Stimulated activated naive CD8-positive, alpha-beta T cell treated with anti-CD3 and anti-CD28 coated beads, Interleukin-15, Interleukin-2, amounts not matched to agents 100 ng/mL and 50 ng/mL, for 24 hours (primary cell): ENCODE measurements around the gene BTG2.
"Not testable (repeated sequence)": the region's sequence is repeated elsewhere in the genome, so short reads cannot be mapped to it uniquely, and the experiment has no call there.

Source experiments
- H3K27ac Mint-ChIP-seq: one replicate; pipeline ENCODE4 v1.8.0; 2021; ENCODE audit warnings: mild to moderate bottlenecking, mixed read lengths
- H3K27me3 Mint-ChIP-seq: one replicate; pipeline ENCODE4 v1.8.0; 2021; ENCODE audit warnings: mixed read lengths
- H3K36me3 Mint-ChIP-seq: one replicate; pipeline ENCODE4 v1.8.0; 2021; ENCODE audit warnings: low read depth, mixed read lengths
- H3K4me1 Mint-ChIP-seq: one replicate; pipeline ENCODE4 v1.8.0; 2021; ENCODE audit warnings: low read depth, mixed read lengths
- H3K4me3 Mint-ChIP-seq: one replicate; pipeline ENCODE4 v1.8.0; 2021; ENCODE audit warnings: mild to moderate bottlenecking, mixed read lengths
- H3K9me3 Mint-ChIP-seq: one replicate; pipeline ENCODE4 v1.8.0; 2021; ENCODE audit warnings: mixed read lengths

BTG2 gene

DNA sequence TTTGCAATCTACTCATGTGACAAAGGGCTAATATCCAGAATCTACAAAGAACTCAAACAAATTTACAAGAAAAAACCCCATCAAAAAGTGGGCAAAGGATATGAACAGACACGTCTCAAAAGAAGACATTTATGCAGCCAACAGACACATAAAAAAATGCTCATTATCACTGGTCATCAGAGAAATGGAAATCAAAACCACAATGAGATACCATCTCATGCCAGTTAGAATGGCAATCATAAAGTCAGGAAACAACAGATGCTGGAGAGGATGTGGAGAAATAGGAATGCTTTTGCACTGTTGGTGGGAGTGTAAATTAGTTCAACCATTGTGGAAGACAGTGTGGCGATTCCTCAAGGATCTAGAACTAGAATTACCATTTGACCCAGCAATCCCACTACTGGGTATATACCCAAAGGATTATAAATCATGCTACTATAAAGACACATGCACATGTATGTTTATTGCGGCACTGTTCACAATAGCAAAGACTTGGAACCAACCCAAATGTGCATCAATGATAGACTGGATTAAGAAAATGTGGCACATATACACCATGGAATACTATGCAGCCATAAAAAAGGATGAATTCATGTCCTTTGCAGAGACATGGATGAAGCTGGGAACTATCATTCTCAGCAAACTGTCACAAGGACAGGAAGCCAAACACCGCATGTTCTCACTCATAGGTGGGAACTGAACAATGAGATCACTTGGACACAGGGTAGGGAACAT lies 8.9 kb downstream of the BTG2 start:
- Mint-ChIP-seq H3K4me1 (peaks cover 34% of the 10 kb centered on the region), H3K27ac (peak overlapping the region; percentile 66), H3K36me3 (peaks cover 38% of the 10 kb centered on the region)
- H3K4me3 Mint-ChIP-seq, H3K27me3 Mint-ChIP-seq, H3K9me3 Mint-ChIP-seq: not testable (repeated sequence)

DNA sequence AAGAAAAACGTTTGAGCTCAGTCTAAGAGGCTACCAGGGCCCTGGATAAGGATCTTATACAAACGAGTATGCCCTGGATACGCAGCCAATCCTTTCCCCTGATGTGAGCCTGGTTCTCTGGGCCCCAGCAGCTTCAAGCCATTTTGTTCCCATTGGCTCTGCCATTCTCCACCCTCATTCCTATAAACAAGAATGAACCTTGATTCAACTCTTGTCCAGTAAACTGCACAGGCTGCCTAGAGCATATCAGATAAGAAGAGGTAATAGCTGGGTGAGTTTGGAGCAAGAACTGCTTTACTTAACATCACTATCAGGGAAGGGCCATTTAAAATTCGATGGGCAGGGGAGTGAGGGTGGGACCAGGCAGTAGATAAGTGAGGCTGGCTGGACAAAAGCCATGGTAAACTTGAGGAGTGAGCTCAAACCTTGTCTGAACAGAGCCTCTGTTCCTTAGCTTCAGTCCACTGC lies 11.3 kb downstream of the BTG2 start:
- Mint-ChIP-seq H3K27ac (no peak overlapping the region), H3K36me3 (peaks cover 13% of the 10 kb centered on the region), H3K4me3 (no peak overlapping the region), H3K9me3 (no peaks in the 10 kb centered on the region), H3K27me3 (no peaks in the 10 kb centered on the region), H3K4me1 (peaks cover 37% of the 10 kb centered on the region)

- Mint-ChIP-seq H3K27ac (no peak overlapping the region), H3K4me3 (no peak overlapping the region), H3K27me3 (no peaks in the 10 kb centered on the region), H3K9me3 (no peaks in the 10 kb centered on the region), H3K36me3 (peaks cover 11% of the 10 kb centered on the region), H3K4me1 (peaks cover 47% of the 10 kb centered on the region)
Measured at GRCh38 chr1:203317429-203318228, 12.3 kb downstream of the BTG2 start.

DNA sequence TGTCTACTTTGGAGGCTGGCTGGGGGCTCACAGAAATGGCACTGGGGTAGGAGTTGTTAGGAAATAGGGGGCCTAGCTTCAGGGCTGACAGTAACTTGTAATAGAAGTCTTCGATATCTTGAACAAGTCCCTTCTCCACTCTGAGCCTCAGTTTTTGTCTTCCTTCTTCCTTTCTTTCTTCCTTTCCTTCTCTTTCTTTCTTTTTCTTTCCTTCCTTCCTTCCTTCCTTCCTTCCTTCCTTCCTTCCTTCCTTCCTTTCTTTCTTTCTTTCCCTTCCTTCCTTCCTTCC lies 12.9 kb downstream of the BTG2 start:
- Mint-ChIP-seq H3K36me3 (peaks cover 10% of the 10 kb centered on the region), H3K4me3 (no peak overlapping the region), H3K27ac (no peak overlapping the region), H3K9me3 (no peaks in the 10 kb centered on the region), H3K27me3 (no peaks in the 10 kb centered on the region), H3K4me1 (peaks cover 52% of the 10 kb centered on the region)

DNA sequence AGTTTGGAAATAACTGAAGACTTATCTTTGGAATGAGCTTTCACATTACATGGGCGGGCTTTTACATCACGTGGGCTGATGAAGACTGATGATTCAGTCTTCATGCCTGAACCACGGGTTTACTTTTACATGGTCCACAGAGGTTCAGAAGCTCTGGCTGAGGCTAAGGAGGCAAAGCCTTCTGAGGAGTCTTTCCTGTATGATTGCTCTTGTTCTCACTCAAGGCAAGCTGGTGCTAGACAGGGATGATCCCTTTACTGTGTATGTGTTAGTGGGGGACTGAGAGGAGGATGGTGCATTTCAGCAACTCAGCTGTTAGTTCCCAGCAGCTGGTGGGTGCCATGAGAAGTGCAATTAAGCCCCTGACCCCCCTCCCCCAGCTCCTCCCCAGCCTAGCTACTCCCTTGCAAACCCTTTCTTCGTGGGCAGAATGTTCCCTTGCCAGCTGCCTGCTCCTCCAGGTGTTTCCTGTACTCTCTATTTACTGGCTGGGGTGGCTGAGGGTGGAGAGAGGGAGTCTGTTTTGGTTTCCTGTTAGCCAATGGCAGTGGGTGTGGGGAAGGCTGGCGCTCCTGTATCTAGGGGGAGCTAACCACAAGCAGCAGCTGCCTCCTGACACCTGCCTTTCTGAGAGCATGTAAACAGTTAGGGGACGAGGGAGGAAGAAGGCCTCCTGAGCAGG lies 15.4 kb downstream of the BTG2 start:
- peak overlapping the region; percentile 81 for H3K27ac Mint-ChIP-seq
- peak overlapping the region; percentile 35 for H3K4me3 Mint-ChIP-seq
- H3K36me3 Mint-ChIP-seq: no peaks in the 10 kb centered on the region
- no peaks in the 10 kb centered on the region for H3K9me3 Mint-ChIP-seq
- H3K27me3 Mint-ChIP-seq: no peaks in the 10 kb centered on the region
- H3K4me1 Mint-ChIP-seq: peaks cover 78% of the 10 kb centered on the region

GRCh38 chr1:203321273-203322052 lies 16.1 kb downstream of the BTG2 start:
- Mint-ChIP-seq H3K27me3 (no peaks in the 10 kb centered on the region), H3K4me3 (peak overlapping the region; percentile 35), H3K9me3 (no peaks in the 10 kb centered on the region)

DNA sequence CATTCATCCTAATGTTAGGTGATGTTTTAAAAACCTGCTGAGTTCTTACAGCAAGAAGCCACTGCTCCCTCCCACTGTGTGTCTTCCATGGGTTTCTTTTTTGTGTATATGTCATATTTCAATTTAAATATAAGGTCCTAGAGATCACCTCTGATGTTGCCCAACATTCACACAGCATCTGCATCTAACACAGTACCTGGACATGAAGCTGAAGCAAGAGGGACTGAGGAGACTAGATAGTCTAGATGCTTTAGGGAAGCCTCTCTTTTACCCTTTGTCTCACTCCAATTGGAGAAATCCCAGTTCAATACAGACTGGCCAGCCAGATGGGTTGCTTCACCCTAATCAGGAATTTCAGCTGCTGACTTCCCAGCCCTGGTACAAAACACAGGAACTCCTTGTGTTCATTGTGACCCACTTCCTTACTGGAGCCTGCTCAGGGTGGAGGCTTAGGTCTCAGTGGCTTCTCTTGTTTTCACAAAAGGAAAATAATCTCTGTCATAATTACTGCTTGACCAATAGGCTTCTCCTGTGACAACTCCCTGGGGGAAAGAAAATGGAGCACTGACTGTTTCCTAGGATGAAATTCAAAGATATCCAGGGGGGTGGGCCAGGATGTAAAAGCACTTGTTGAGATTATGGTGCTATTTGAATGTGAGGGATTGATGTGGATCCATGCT lies 17.3 kb downstream of the BTG2 start:
- peaks cover 91% of the 10 kb centered on the region for H3K4me1 Mint-ChIP-seq
- no peaks in the 10 kb centered on the region for H3K27me3 Mint-ChIP-seq
- H3K36me3 Mint-ChIP-seq: no peaks in the 10 kb centered on the region
- H3K9me3 Mint-ChIP-seq: no peaks in the 10 kb centered on the region
- H3K4me3 Mint-ChIP-seq: no peak overlapping the region
- peak overlapping the region; percentile 41 for H3K27ac Mint-ChIP-seq

More at GRCh38 chr1:203321273-203322052, 16.1 kb downstream of the BTG2 start:
- Mint-ChIP-seq H3K27ac (peak overlapping the region; percentile 81), H3K4me1 (peaks cover 85% of the 10 kb centered on the region), H3K36me3 (no peaks in the 10 kb centered on the region)

- Mint-ChIP-seq H3K36me3 (no peaks in the 10 kb centered on the region), H3K9me3 (no peaks in the 10 kb centered on the region), H3K27me3 (no peaks in the 10 kb centered on the region), H3K27ac (peak overlapping the region; percentile 70), H3K4me1 (peaks cover 96% of the 10 kb centered on the region), H3K4me3 (peak overlapping the region; percentile 62)
Measured at GRCh38 chr1:203323587-203323986, 18.3 kb downstream of the BTG2 start.

DNA sequence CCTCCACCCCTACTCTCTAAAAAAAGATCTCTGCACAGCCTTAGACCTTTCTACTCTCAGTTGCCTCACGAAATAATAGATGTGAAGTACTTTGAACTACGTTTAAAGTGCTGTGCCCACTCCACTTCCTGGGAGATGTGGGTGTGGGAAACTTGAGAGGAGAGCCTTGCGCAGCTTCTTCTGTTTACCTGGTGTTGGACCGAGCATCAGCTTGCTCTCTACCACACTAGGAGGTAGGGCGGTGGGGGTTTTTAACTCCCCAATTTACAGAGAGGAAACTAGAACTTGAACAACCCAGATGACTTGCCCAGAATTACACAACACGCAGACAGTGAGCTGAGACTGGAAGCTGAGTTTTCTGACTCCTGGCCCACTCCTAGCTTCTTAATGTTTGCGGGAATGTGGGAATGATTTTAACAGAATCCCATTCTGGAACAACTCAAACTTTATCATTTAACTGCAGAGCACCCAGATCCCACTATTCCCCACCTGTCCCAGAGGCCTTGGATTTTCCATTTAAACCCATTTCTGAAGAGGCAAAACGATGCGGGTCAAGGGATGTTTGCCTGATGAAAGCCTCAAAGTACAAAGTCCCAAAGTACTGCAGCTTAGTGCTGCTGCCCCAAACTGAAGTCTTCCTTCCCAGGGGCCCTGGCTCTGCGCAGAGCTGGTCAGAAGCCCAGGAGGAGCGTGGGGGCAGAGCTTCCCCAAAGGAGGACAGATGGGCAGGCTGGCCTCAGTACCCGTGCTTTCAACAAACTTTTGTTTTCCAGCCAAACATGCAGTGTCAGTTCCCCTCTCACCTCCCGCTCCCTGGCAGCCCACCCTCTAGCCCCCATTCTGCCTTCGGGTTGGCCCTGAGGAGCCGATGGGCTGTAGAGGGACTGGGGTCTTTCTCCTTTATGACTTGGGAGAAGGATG lies 19.0 kb downstream of the BTG2 start:
- Mint-ChIP-seq H3K4me3 (peak overlapping the region; percentile 62), H3K27ac (peak overlapping the region; percentile 71), H3K27me3 (no peaks in the 10 kb centered on the region), H3K4me1 (peaks cover 93% of the 10 kb centered on the region), H3K9me3 (no peaks in the 10 kb centered on the region), H3K36me3 (no peaks in the 10 kb centered on the region)

- no peaks in the 10 kb centered on the region for H3K27me3 Mint-ChIP-seq
- peak overlapping the region; percentile 47 for H3K4me3 Mint-ChIP-seq
- H3K27ac Mint-ChIP-seq: peak overlapping the region; percentile 71
- H3K4me1 Mint-ChIP-seq: peaks cover 87% of the 10 kb centered on the region
- H3K9me3 Mint-ChIP-seq: no peaks in the 10 kb centered on the region
- no peaks in the 10 kb centered on the region for H3K36me3 Mint-ChIP-seq
Measured at GRCh38 chr1:203325026-203325417, 19.7 kb downstream of the BTG2 start.

DNA sequence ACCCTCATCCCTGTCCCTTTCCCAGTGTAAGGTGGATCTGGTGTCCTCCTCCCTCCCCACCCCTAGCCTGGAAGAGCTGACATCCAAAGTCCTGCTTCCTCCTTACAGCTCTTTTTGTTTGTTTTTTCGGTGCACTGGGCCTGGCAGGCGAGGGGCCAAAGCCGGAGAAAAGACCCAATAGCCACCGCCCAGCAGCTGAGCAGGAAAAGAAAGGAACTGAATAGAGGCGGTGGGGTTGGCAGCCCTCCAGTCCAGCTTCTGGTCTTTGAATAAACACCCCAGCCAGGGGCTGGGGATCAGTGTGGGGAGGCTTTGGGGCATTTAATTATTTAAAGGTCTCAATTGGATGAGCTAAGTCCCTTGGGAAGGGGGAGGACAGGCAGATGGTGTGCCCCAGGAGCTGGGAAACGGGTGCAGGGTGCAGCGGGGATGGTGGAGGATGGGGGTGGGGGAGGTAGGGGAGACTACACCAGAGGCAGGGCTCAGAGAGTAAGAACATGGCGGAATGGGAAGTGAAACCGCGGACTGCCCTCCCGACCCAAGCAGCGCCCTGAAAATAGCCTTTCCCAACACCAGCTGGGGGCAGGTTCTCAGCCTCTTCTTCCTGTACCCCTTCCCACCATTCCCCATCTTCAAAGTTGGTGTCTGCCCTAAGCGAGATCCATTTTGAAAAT lies 20.2 kb downstream of the BTG2 start:
- peak overlapping the region; percentile 47 for H3K4me3 Mint-ChIP-seq
- H3K4me1 Mint-ChIP-seq: peaks cover 81% of the 10 kb centered on the region
- H3K27ac Mint-ChIP-seq: peak overlapping the region; percentile 74
- H3K27me3 Mint-ChIP-seq: no peaks in the 10 kb centered on the region
- no peaks in the 10 kb centered on the region for H3K9me3 Mint-ChIP-seq
- H3K36me3 Mint-ChIP-seq: no peaks in the 10 kb centered on the region

DNA sequence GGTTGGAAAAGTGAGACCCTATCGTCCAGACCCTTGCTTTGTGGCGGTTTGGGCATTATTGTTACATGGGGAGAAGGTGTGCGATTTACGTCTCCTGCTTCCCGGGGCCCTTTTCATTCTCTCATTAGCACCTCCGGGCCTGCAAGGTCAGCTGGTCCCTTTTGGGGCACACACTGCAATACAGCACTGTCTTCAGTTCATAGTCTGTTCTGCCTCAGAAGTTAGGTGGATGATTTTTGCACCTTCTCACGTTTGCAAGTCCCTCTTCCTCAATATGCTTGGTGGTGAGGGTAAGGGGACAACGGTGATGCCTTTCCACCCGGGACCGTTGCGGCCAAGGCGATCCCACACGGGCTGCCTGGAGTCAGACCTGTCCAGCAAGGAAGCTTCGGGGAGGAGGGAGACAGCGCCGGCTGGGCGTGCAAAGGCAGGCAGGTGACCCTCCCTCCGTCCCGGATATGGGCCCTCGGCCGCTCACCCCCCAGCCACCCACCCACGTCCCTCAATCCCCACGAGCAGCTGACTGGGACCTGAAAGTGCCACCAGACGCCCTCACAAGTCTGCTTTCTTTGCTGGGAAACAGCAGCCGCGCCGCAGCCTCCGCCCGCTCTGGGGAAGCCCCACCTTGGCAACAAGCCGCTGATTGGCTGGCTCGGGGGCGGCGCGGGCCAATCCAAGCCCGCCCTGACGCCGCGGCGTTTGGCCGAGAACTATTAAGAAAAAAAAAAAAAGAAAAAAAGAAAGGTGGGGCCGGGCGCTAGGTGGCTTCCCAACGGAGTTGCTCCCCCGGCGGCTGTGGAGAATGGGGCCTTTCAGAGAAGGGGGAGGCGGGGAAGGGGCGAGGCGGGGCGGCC lies 21.7 kb downstream of the BTG2 start:
- Mint-ChIP-seq H3K27me3 (no peaks in the 10 kb centered on the region), H3K4me3 (peak overlapping the region; percentile 84), H3K27ac (peak overlapping the region; percentile 93), H3K9me3 (no peaks in the 10 kb centered on the region), H3K36me3 (no peaks in the 10 kb centered on the region), H3K4me1 (peaks cover 72% of the 10 kb centered on the region)
